ENCODE measurements around the gene UQCC2. TPM values are rescaled to one million over a fixed set of nuclear protein-coding genes. Genes with fewer than 3 reads are reported as not detected.

The UQCC2 gene
- total RNA-seq = 77.6 TPM

GRCh38 chr6:33711140-33712129, at the start of gene UQCC2:
TSS of gene UQCC2 (minus strand) at chr6:33711700. CDS start at chr6:33711686, 14 bp downstream.
- peak; percentile 90 for ATAC-seq

GRCh38 chr6:33759887-33760629, 48.6 kb upstream of the UQCC2 start:
- ATAC-seq = no peak

- ATAC-seq = peak; percentile 20
Observed at GRCh38 chr6:33758815-33759216, 47.3 kb upstream of the UQCC2 start.

- ATAC-seq = no peak
Observed at GRCh38 chr6:33757906-33758305, 46.4 kb upstream of the UQCC2 start.

- ATAC-seq = no peak
Observed at GRCh38 chr6:33757113-33757512, 45.6 kb upstream of the UQCC2 start.

- no peak for ATAC-seq
Observed at GRCh38 chr6:33756211-33756954, 44.9 kb upstream of the UQCC2 start.

GRCh38 chr6:33755070-33755869, 43.8 kb upstream of the UQCC2 start:
- no peak for ATAC-seq

- no peak for ATAC-seq
Observed at GRCh38 chr6:33754222-33754621, 42.7 kb upstream of the UQCC2 start.

GRCh38 chr6:33752646-33753015, 41.1 kb upstream of the UQCC2 start:
- no peak for ATAC-seq

- ATAC-seq = peak; percentile 60
Observed at GRCh38 chr6:33751771-33752645, 40.5 kb upstream of the UQCC2 start.

GRCh38 chr6:33750244-33750991, 38.9 kb upstream of the UQCC2 start:
- ATAC-seq = no peak

- no peak for ATAC-seq
Observed at GRCh38 chr6:33749401-33749800, 37.9 kb upstream of the UQCC2 start.

GRCh38 chr6:33748841-33749240, 37.3 kb upstream of the UQCC2 start:
- ATAC-seq = no peak

GRCh38 chr6:33747823-33748222, 36.3 kb upstream of the UQCC2 start:
- ATAC-seq = no peak

- ATAC-seq = no peak
Observed at GRCh38 chr6:33746651-33747100, 35.2 kb upstream of the UQCC2 start, which contains the start of gene IP6K3. TSS of gene IP6K3 (minus strand) at chr6:33746905. CDS start at chr6:33735476, 11,429 bp downstream.

GRCh38 chr6:33746036-33746600, 34.6 kb upstream of the UQCC2 start:
- ATAC-seq = no peak

- no peak for ATAC-seq
Observed at GRCh38 chr6:33745548-33745947, 34.0 kb upstream of the UQCC2 start.

GRCh38 chr6:33744895-33745546, 33.5 kb upstream of the UQCC2 start:
- ATAC-seq = no peak
